GM10248 (cell line): ENCODE results near the gene PON2.

Experiments used
- CTCF ChIA-PET: fragments of 300-600 bp; sonication (Branson Sonifier 250); formaldehyde crosslinking; extraction: SDS; loops from one replicate; lab custom pipeline; 2021; ENCODE audit warnings: antibody characterized with exemption; lab: Yijun Ruan, JAX
- POLR2A ChIA-PET: fragments of 350-650 bp; sonication (Branson Sonifier 250); formaldehyde crosslinking; extraction: SDS; loops from one replicate; lab custom pipeline; 2020; ENCODE audit warnings: antibody characterized with exemption; lab: Yijun Ruan, JAX
- DNase-seq: peaks from one replicate; pipeline ENCODE4 v3.0.0; 2012; ENCODE audit errors: extremely low spot score
- CTCF ChIP-seq: IDR thresholded peaks from 2 replicates; pipeline ENCODE4 v1.5.1; 2012; ENCODE audit warnings: mild to moderate bottlenecking, low read depth; ENCODE audit errors: extremely low read depth, missing control alignments, control extremely low read depth

Gene PON2

GRCh38 chr7:95427166-95427565 lies 7.7 kb downstream of the PON2 start:
- ChIA-PET CTCF (interaction anchor here (1.0 to 1.1 kb wide), 3 partner anchors 10 to 49 kb away, joined by 3 to 4 read pairs (median 3); partner anchors contain the start of gene PON3), POLR2A (no interaction called here)
- DNase-seq, result no peak
- TF ChIP-seq CTCF, result no peak

GRCh38 chr7:95425694-95426093 lies 9.1 kb downstream of the PON2 start:
- CTCF ChIA-PET, result interaction anchor here (0.9 to 1.5 kb wide), 3 partner anchors 9 to 19 kb away, joined by 3 to 5 read pairs (median 4); partner anchors contain the start of gene PON2
- TF ChIP-seq CTCF, result no peak
- no peak for DNase-seq
- POLR2A ChIA-PET, result no interaction called here

- ChIA-PET POLR2A (no interaction called here), CTCF (interaction anchor here (1.0 to 1.5 kb wide), 2 partner anchors 10 to 18 kb away, joined by 4 to 5 read pairs; partner anchors contain the start of gene PON2)
- no peak for TF ChIP-seq CTCF
- DNase-seq, result no peak
Measured at GRCh38 chr7:95424716-95425115, 10.1 kb downstream of the PON2 start.

GRCh38 chr7:95421847-95422444 lies 12.9 kb downstream of the PON2 start:
- POLR2A ChIA-PET, result no interaction called here
- CTCF ChIA-PET, result interaction anchor here (0.8 kb wide), 1 partner anchor 24 kb away, joined by 3 read pairs; no protein-coding TSS in a partner anchor

GRCh38 chr7:95421000-95421846 lies 13.6 kb downstream of the PON2 start:
- ChIA-PET POLR2A (no interaction called here), CTCF (no interaction called here)
- no peak for TF ChIP-seq CTCF
- no peak for DNase-seq

More at GRCh38 chr7:95421847-95422444, 12.9 kb downstream of the PON2 start:
- no peak for DNase-seq
- TF ChIP-seq CTCF, result no peak

GRCh38 chr7:95412075-95412474 lies 22.8 kb downstream of the PON2 start:
- ChIA-PET CTCF (interaction anchor here (0.6 to 1.6 kb wide), 4 partner anchors 10 to 118 kb away, joined by 3 to 4 read pairs (median 3); partner anchors contain the start of gene PON3), POLR2A (interaction anchor here (0.5 kb wide), 1 partner anchor 88 kb away, joined by 5 read pairs; no protein-coding TSS in a partner anchor)
- DNase-seq, result no peak
- no peak for TF ChIP-seq CTCF
